ENCODE results near the gene EMCN. TPM values are rescaled to one million over a fixed set of nuclear protein-coding genes. Genes with fewer than 3 reads are reported as not detected.

The EMCN gene
- total RNA-seq, 1 donor from 2014 or later: not detected

DNA sequence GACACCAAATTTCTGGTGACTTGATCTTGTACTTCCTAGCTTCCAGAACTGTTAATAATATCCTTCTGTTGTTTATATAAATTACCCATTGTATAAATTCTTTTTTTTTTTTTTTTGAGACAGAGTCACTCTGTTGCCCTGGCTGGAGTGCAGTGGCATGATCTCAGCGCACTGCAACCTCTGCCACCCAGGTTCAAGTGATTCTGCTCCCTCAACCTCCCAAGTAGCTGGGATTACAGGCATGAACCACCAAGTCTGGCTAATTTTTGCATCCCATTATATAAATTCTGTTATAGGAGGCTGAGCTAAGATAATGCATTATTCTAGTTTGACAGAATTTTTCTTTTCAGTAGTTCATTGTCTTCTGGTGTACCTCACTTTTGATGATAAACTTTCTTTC lies 170.6 kb downstream of the EMCN start:
- Histone ChIP-seq H3K27me3 (ENCODE audit: control insufficient read depth, insufficient read depth, low read length) (no peaks in the 10 kb centered on the region), H3K4me3 (ENCODE audit: low read depth, low read length) (no peak overlapping the region), H3K36me3 (ENCODE audit: control insufficient read depth, insufficient read depth, low read length) (no peaks in the 10 kb centered on the region)
- DNase-seq (ENCODE audit: low read depth): no peak
- FAIRE-seq: no peak
- TF ChIP-seq, protein P1, sequence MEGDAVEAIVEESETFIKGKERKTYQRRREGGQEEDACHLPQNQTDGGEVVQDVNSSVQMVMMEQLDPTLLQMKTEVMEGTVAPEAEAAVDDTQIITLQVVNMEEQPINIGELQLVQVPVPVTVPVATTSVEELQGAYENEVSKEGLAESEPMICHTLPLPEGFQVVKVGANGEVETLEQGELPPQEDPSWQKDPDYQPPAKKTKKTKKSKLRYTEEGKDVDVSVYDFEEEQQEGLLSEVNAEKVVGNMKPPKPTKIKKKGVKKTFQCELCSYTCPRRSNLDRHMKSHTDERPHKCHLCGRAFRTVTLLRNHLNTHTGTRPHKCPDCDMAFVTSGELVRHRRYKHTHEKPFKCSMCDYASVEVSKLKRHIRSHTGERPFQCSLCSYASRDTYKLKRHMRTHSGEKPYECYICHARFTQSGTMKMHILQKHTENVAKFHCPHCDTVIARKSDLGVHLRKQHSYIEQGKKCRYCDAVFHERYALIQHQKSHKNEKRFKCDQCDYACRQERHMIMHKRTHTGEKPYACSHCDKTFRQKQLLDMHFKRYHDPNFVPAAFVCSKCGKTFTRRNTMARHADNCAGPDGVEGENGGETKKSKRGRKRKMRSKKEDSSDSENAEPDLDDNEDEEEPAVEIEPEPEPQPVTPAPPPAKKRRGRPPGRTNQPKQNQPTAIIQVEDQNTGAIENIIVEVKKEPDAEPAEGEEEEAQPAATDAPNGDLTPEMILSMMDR (IDR thresholded peaks at IDR 0.05; ENCODE audit: insufficient read depth, low read length, severe bottlenecking): no peak

DNA sequence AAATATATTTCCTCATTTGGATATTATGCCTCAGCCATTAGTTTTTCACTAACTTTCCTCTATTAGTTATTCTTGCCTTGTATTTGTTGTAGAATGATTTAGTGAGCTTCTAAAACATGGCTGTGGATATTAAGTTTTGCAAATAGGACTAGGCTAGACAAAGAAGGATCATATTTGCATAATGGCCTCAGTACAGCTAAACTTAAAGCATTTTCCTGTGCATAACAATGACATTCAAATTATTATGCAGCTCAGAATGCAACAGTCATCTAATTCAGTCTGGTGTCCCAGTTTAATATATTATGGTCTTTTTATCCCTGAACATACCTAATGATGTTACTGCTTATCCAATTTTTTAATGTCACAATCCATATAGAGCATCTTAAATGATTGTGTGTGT lies 172.2 kb downstream of the EMCN start:
- no peaks in the 10 kb centered on the region for H3K36me3 ChIP-seq (ENCODE audit: control insufficient read depth, insufficient read depth, low read length)
- TF ChIP-seq, protein P1 (IDR thresholded peaks at IDR 0.05; ENCODE audit: insufficient read depth, low read length, severe bottlenecking): no peak
- DNase-seq (ENCODE audit: low read depth) (no peak), FAIRE-seq (no peak)
- H3K4me3 ChIP-seq (ENCODE audit: low read depth, low read length): no peak overlapping the region
- H3K27me3 ChIP-seq (ENCODE audit: control insufficient read depth, insufficient read depth, low read length): no peaks in the 10 kb centered on the region

Measured in bronchial epithelial cell (primary cell).